H1 (cell line): Measurements from ENCODE around the gene RRAGC. TPM values are rescaled to one million over a fixed set of nuclear protein-coding genes. Genes with fewer than 3 reads are reported as not detected.

Source experiments
- CTCF ChIA-PET: fragments of 300-600 bp; sonication (Branson Sonifier 250); formaldehyde crosslinking; loops from one replicate; lab custom pipeline; 2021; ENCODE audit not compliant: partially characterized antibody; lab: Charles Lee
- POLR2A ChIA-PET: fragments of 300-600 bp; sonication (Branson Sonifier 250); formaldehyde crosslinking; loops from one replicate; lab custom pipeline; 2021; ENCODE audit warnings: inconsistent platforms; ENCODE audit not compliant: partially characterized antibody; lab: Charles Lee
- DNase-seq, 2 experiments: peaks; one replicate each; pipeline versions ENCODE4 v3.0.0 to v3.0.0-alpha.2; 2010 to 2022; ENCODE audit warnings: low spot score in 2 of 2, low read depth in 1 of 2, mixed read lengths in 1 of 2
- FAIRE-seq: peaks from 2 replicates; lab custom pipeline; 2011; peaks lifted over from hg19 to GRCh38; lab: Jason Lieb, UNC
- H2AFZ ChIP-seq: 2 replicates; pipeline ENCODE4 v1.8.1; 2012; ENCODE audit warnings: low read length, inconsistent platforms
- H2AK5ac ChIP-seq: 2 replicates; pipeline ENCODE4 v1.6.1; 2013; ENCODE audit warnings: low read depth, low read length
- H2BK120ac ChIP-seq: replicated peaks from 2 replicates; pipeline ENCODE3; 2013; ENCODE audit warnings: low read depth, low read length, inconsistent platforms
- H2BK12ac ChIP-seq: 2 replicates; pipeline ENCODE4 v1.6.1; 2013; ENCODE audit warnings: low read depth, low read length
- H2BK15ac ChIP-seq: 2 replicates; pipeline ENCODE4 v1.6.1; 2013; ENCODE audit warnings: low read length
- H2BK20ac ChIP-seq: 2 replicates; pipeline ENCODE4 v1.6.1; 2013; ENCODE audit warnings: low read length
- H2BK5ac ChIP-seq: 2 replicates; pipeline ENCODE4 v1.6.1; 2013; ENCODE audit warnings: low read depth, low read length
- H3K14ac ChIP-seq: 2 replicates; pipeline ENCODE4 v1.6.1; 2013; ENCODE audit warnings: inconsistent platforms; ENCODE audit not compliant: insufficient read length
- H3K18ac ChIP-seq: 2 replicates; pipeline ENCODE4 v1.6.1; 2013; ENCODE audit warnings: low read length; ENCODE audit errors: extremely low read depth
- H3K23ac ChIP-seq: 2 replicates; pipeline ENCODE4 v1.6.1; 2013; ENCODE audit warnings: inconsistent platforms; ENCODE audit not compliant: insufficient read length
- H3K23me2 ChIP-seq: 2 replicates; pipeline ENCODE4 v1.6.1; 2013; ENCODE audit warnings: low read depth, low read length
- H3K27ac ChIP-seq: 2 replicates; pipeline ENCODE4 v1.6.1; 2011; ENCODE audit warnings: low read depth, low read length, inconsistent platforms
- H3K27me3 ChIP-seq, 4 experiments: replicated peaks in 1 of 4; 1 replicate in 1 of 4; 2 replicates in 3 of 4; pipeline versions ENCODE4 v1.6.1 to v1.8.1; 2011 to 2013; ENCODE audit warnings: low read length in 3 of 4, mild to moderate bottlenecking in 3 of 4, inconsistent platforms in 2 of 4, mixed read lengths in 2 of 4, moderate library complexity in 1 of 4; ENCODE audit not compliant: control insufficient read depth in 3 of 4, insufficient read depth in 3 of 4; ENCODE audit errors: extremely low read depth in 1 of 4
- H3K36me3 ChIP-seq, 4 experiments: 2 replicates each; pipeline versions ENCODE4 v1.6.1 to v1.8.1; 2011 to 2013; ENCODE audit warnings: mild to moderate bottlenecking in 4 of 4, low read length in 3 of 4, moderate library complexity in 2 of 4, control low read depth in 1 of 4, inconsistent platforms in 1 of 4; ENCODE audit not compliant: insufficient read depth in 4 of 4, control insufficient read depth in 2 of 4
- H3K4ac ChIP-seq: replicated peaks from 2 replicates; pipeline ENCODE3; 2013; ENCODE audit warnings: low read length, low read depth, mixed read lengths, inconsistent platforms; ENCODE audit not compliant: insufficient read length
- H3K4me1 ChIP-seq, 4 experiments: replicated peaks in 1 of 4; 1 replicate in 1 of 4; 2 replicates in 3 of 4; pipeline versions ENCODE4 v1.6.1 to v1.8.1; 2011 to 2013; ENCODE audit warnings: low read length in 3 of 4, inconsistent platforms in 2 of 4, mixed read lengths in 1 of 4; ENCODE audit not compliant: insufficient read depth in 4 of 4, control insufficient read depth in 3 of 4
- H3K4me2 ChIP-seq, 2 experiments: 2 replicates each; pipeline versions ENCODE4 v1.6.1 to v1.8.1; 2011 to 2013; ENCODE audit warnings: low read depth in 2 of 2, low read length in 2 of 2, control low read depth in 1 of 2, inconsistent platforms in 1 of 2, mild to moderate bottlenecking in 1 of 2; ENCODE audit not compliant: insufficient read depth in 1 of 2
- H3K4me3 ChIP-seq, 4 experiments: fragments of 200-600, 300-600 bp in 1 of 4; sonication (generic), shearing (Covaris generic), sonication (Bioruptor Twin) in 1 of 4; 2 replicates each; pipeline versions ENCODE4 v1.5.1 to v1.8.1; 2011 to 2016; ENCODE audit warnings: low read length in 4 of 4, low read depth in 3 of 4, control low read depth in 2 of 4, inconsistent platforms in 2 of 4, mild to moderate bottlenecking in 2 of 4, mixed read lengths in 1 of 4, moderate library complexity in 1 of 4; ENCODE audit not compliant: insufficient read depth in 2 of 4; ENCODE audit errors: extremely low read depth in 1 of 4
- H3K56ac ChIP-seq: replicated peaks from 2 replicates; pipeline ENCODE3; 2013; ENCODE audit warnings: low read depth, mild to moderate bottlenecking, mixed read lengths, low read length, inconsistent platforms; ENCODE audit not compliant: insufficient read length
- H3K79me1 ChIP-seq: 2 replicates; pipeline ENCODE4 v1.6.1; 2013; ENCODE audit warnings: low read depth, low read length, control low read depth
- H3K79me2 ChIP-seq, 2 experiments: 2 replicates each; pipeline versions ENCODE4 v1.6.1 to v1.8.1; 2012 to 2013; ENCODE audit warnings: low read length in 2 of 2, mild to moderate bottlenecking in 2 of 2, inconsistent platforms in 1 of 2; ENCODE audit not compliant: insufficient read depth in 2 of 2, control insufficient read depth in 1 of 2
- H3K9ac ChIP-seq, 4 experiments: replicated peaks in 1 of 4; 1 replicate in 1 of 4; 2 replicates in 3 of 4; pipeline versions ENCODE4 v1.6.1 to v1.8.1; 2011 to 2013; ENCODE audit warnings: low read depth in 3 of 4, low read length in 3 of 4, control low read depth in 2 of 4, mild to moderate bottlenecking in 2 of 4, moderate library complexity in 2 of 4, inconsistent platforms in 1 of 4; ENCODE audit errors: extremely low read depth in 1 of 4
- H3K9me3 ChIP-seq, 2 experiments: 2 replicates each; pipeline versions ENCODE4 v1.6.1 to v1.8.1; 2012 to 2013; ENCODE audit warnings: mild to moderate bottlenecking in 2 of 2, moderate library complexity in 2 of 2, control low read depth in 1 of 2, inconsistent platforms in 1 of 2, low read depth in 1 of 2, low read length in 1 of 2, mixed read lengths in 1 of 2; ENCODE audit not compliant: insufficient read depth in 2 of 2
- H4K20me1 ChIP-seq, 2 experiments: replicated peaks in 1 of 2; 2 replicates each; pipeline versions ENCODE3 to v1.8.1; 2011 to 2013; ENCODE audit warnings: inconsistent platforms in 2 of 2, low read length in 2 of 2, mild to moderate bottlenecking in 1 of 2; ENCODE audit not compliant: insufficient read depth in 2 of 2, control insufficient read depth in 1 of 2
- H4K5ac ChIP-seq: 2 replicates; pipeline ENCODE4 v1.6.1; 2013; ENCODE audit warnings: low read length, low read depth, mixed read lengths, inconsistent platforms; ENCODE audit not compliant: insufficient read length
- H4K8ac ChIP-seq: 2 replicates; pipeline ENCODE4 v1.8.0; 2013; ENCODE audit warnings: mild to moderate bottlenecking, moderate library complexity, low read length, inconsistent platforms; ENCODE audit not compliant: insufficient read depth; ENCODE audit errors: extremely low read depth
- H4K91ac ChIP-seq: replicated peaks from 2 replicates; pipeline ENCODE3; 2013; ENCODE audit warnings: low read length, mixed read lengths, inconsistent platforms; ENCODE audit not compliant: insufficient read length
- GTF2F1 ChIP-seq: IDR thresholded peaks from 2 replicates; pipeline ENCODE4 v1.6.1; 2012; ENCODE audit warnings: low read depth, low read length, improper control_type of control experiment, borderline replicate concordance
- HDAC2 ChIP-seq, 2 experiments: fragments of 300-600 bp in 1 of 2; sonication (generic) in 1 of 2; IDR thresholded peaks; 2 replicates each; pipeline ENCODE4 v1.6.1; 2011 to 2012; ENCODE audit warnings: low read depth in 2 of 2, low read length in 2 of 2, mild to moderate bottlenecking in 2 of 2, moderate library complexity in 2 of 2, borderline replicate concordance in 1 of 2, inconsistent platforms in 1 of 2
- KDM4A ChIP-seq: IDR thresholded peaks from one replicate; pipeline ENCODE4 v1.7.1; 2012; ENCODE audit warnings: low read depth, mild to moderate bottlenecking, moderate library complexity, low read length, inconsistent platforms; ENCODE audit not compliant: severe bottlenecking
- PHF8 ChIP-seq: fragments of 200-600 bp; sonication (generic); conservative IDR thresholded peaks from 2 replicates; pipeline ENCODE4 v1.7.1; 2012; ENCODE audit warnings: low read depth, mild to moderate bottlenecking, inconsistent platforms, low read length, moderate library complexity
- SAP30 ChIP-seq: fragments of 300-600 bp; sonication (generic); IDR thresholded peaks from 2 replicates; pipeline ENCODE4 v1.7.1; 2012; ENCODE audit warnings: low read length, moderate library complexity, mild to moderate bottlenecking, inconsistent platforms; ENCODE audit not compliant: insufficient read depth, insufficient replicate concordance
- WGBS, 2 experiments: shearing (Covaris generic) in 1 of 2; methylation state at CpG; one replicate each; pipeline versions ENCODE4 v1.1.6 to v1.1.7; 2013 to 2015; ENCODE audit warnings: low lambda C conversion rate in 2 of 2, mixed read lengths in 2 of 2, inconsistent platforms in 1 of 2, low coverage in 1 of 2, missing lambda C conversion rate in 1 of 2; ENCODE audit not compliant: insufficient replicate concordance in 2 of 2, insufficient coverage in 1 of 2, insufficient read length in 1 of 2; ENCODE audit errors: extremely low coverage in 1 of 2, missing lambda C conversion rate in 1 of 2; 5-methylcytosine and 5-hydroxymethylcytosine counted together
- polyA plus RNA-seq, 7 experiments: library from polyadenylated mRNA; depleted of rRNA in 3 of 7; stranded (reverse) in 5 of 7; unstranded in 2 of 7; fragments of >200 nt in 5 of 7; fragments of 200-250 nt in 2 of 7; gene quantifications; 1 replicate in 5 of 7; 2 replicates in 1 of 7; 4 replicates in 1 of 7; pipeline versions ENCODE4 v1.2.1 to v1.2.3, GENCODE V29; 2011 to 2013; ENCODE audit warnings: missing spikeins in 2 of 7, mixed read lengths in 2 of 7
- total RNA-seq: library from RNA; stranded (reverse); fragmentation: NEBNext Ultra II Directional; extraction: Animal tissue kit (Norgen Biotek cat#: 25700); gene quantifications from 2 replicates; pipeline ENCODE4 v1.2.1, GENCODE V29; 2021

The RRAGC gene
- total and polyA plus RNA-seq, 2 of the 8 experiments (the other 6 are each of a cell fraction or from before 2014, with no cell fraction given) = 12.0 to 16.5 TPM

- no peak overlapping the region for H2BK12ac ChIP-seq
- ChIA-PET CTCF (interaction anchor here (0.5 to 0.7 kb wide), 2 partner anchors 13 to 49 kb away, joined by 3 read pairs; no protein-coding TSS in a partner anchor), POLR2A (interaction anchor here (0.7 to 1.9 kb wide), 5 partner anchors 13 to 168 kb away, joined by 3 to 6 read pairs (median 4); partner anchors contain the start of gene NDUFS5)
- TF ChIP-seq HDAC2 (IDR thresholded peaks at IDR 0.05; ENCODE audit: borderline replicate concordance in 1 of 2, low read depth in 2 of 2, low read length in 2 of 2) (peak in 1 of 2 experiments; percentile 56; a peak in 1 of 4 replicates), KDM4A (peak; percentile 21), PHF8 (peak; percentile 35; the same call in 1 of the 2 replicates), SAP30 (peak; percentile 43), GTF2F1 (no peak)
- peaks cover 2% of the 10 kb centered on the region for H3K79me1 ChIP-seq
- peak overlapping the region; percentile 87 to 95 for H3K4me2 ChIP-seq
- no peak overlapping the region for H2AK5ac ChIP-seq
- no peak overlapping the region for H3K4ac ChIP-seq
- FAIRE-seq (no peak), DNase-seq (no peak)
- H3K4me1 ChIP-seq = peaks cover 0 to 8% (median 2%) of the 10 kb centered on the region in 4 experiments; a peak in 3 of 7 replicates
- H3K23me2 ChIP-seq = peaks cover 12% of the 10 kb centered on the region
- H4K20me1 ChIP-seq = peaks cover 3% of the 10 kb centered on the region in 2 experiments
- WGBS, 2 experiments = 5% methylated on average over 26 of the region's 51 CpGs; no CpG with 5 or more reads in 1 of the 2 experiments
- no peak overlapping the region for H4K91ac ChIP-seq
- no peaks in the 10 kb centered on the region for H3K27me3 ChIP-seq
- H3K23ac ChIP-seq = no peak overlapping the region
- H3K9me3 ChIP-seq = no peaks in the 10 kb centered on the region
- no peak overlapping the region for H2BK15ac ChIP-seq
- no peak overlapping the region for H3K27ac ChIP-seq
- H2AFZ ChIP-seq = no peak overlapping the region
- H3K4me3 ChIP-seq = peak overlapping the region; percentile 59 to 94 (median 86)
- H2BK5ac ChIP-seq = no peak overlapping the region
- H2BK120ac ChIP-seq = no peak overlapping the region
- H4K5ac ChIP-seq = no peak overlapping the region
- peak overlapping the region; percentile 20 for H3K56ac ChIP-seq
- H3K79me2 ChIP-seq = peaks cover 3 to 36% of the 10 kb centered on the region in 2 experiments
- H3K9ac ChIP-seq = peak overlapping the region; percentile 5 to 80 (median 38); a peak in 6 of 7 replicates
- no peak overlapping the region for H3K14ac ChIP-seq
- H3K36me3 ChIP-seq = peaks cover 3 to 31% (median 12%) of the 10 kb centered on the region in 4 experiments; a peak in 6 of 8 replicates
- H2BK20ac ChIP-seq = no peak overlapping the region
- H4K8ac ChIP-seq = no peak overlapping the region
- no peak overlapping the region for H3K18ac ChIP-seq
These were observed 575 bp downstream of the RRAGC start for GRCh38 chr1:38858833-38859560.
